ENCODE data around the gene COL11A2.

GRCh38 chr6:33124947-33125346 lies 67.3 kb downstream of the COL11A2 start:
- no peak for TF ChIP-seq RAD21 (IDR thresholded peaks at IDR 0.05; ENCODE audit: low read depth)
- no peak for TF ChIP-seq EP300 (IDR thresholded peaks at IDR 0.05; ENCODE audit: borderline replicate concordance)
- TF ChIP-seq MAX (IDR thresholded peaks at IDR 0.05) = no peak
- TF ChIP-seq EGR1 (IDR thresholded peaks at IDR 0.05) = no peak
- no peak for TF ChIP-seq CREB1 (IDR thresholded peaks at IDR 0.05; ENCODE audit: low read depth)
- no peak for TF ChIP-seq TCF12 (IDR thresholded peaks at IDR 0.05; ENCODE audit: low read depth)
- TF ChIP-seq REST (IDR thresholded peaks at IDR 0.05; ENCODE audit: low read depth) = no peak
- no peak for TF ChIP-seq NFIC (IDR thresholded peaks at IDR 0.05)
- no peak for TF ChIP-seq ZBTB7A (IDR thresholded peaks at IDR 0.05; ENCODE audit: low read depth)
- no peak for TF ChIP-seq TAF1 (IDR thresholded peaks at IDR 0.05; ENCODE audit: low read depth)
